GM12865 (cell line): Measurements from ENCODE around the gene SDC4.

Experiments used
- DNase-seq: peaks from one replicate; pipeline ENCODE4 v3.0.0; 2010; ENCODE audit warnings: low read depth
- H3K4me3 ChIP-seq: 2 replicates; pipeline ENCODE4 v1.5.1; 2011; ENCODE audit warnings: mild to moderate bottlenecking, low read depth, low read length, control low read depth
- TF ChIP-seq, protein P1 (sequence below): IDR thresholded peaks from 2 replicates; pipeline ENCODE4 v1.5.1; 2011; ENCODE audit warnings: low read length, control low read depth, low read depth, inconsistent platforms; ENCODE audit not compliant: insufficient read depth; ENCODE audit errors: missing control alignments

The SDC4 gene

DNA sequence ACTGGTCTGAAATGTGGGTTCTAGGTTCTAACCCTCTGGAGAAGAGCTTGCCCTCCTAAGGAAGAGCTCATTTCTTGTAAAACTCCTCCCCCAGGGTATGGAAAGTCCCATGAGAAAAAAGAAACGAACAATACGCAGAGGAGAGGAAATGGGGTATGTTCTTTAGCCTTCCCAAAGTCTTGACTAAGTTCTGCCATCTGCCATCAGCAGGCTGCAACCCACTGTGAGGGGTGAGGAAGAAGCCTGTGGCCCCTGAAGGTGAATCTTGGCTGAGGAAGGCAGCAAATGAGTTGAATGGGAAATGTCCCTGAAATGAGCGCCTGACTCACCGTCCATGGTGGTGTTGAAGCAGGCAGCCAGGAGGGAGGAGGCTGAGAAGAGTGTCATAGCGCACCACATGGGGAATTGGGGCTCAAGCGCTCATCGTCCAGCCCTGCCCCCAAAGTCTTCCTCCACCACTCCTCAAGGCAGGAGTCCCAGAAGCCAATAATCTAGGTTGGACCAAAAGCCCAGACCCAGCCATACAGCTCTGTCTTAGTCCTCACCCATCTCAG lies 29.8 kb downstream of the SDC4 start:
- TF ChIP-seq, protein P1, sequence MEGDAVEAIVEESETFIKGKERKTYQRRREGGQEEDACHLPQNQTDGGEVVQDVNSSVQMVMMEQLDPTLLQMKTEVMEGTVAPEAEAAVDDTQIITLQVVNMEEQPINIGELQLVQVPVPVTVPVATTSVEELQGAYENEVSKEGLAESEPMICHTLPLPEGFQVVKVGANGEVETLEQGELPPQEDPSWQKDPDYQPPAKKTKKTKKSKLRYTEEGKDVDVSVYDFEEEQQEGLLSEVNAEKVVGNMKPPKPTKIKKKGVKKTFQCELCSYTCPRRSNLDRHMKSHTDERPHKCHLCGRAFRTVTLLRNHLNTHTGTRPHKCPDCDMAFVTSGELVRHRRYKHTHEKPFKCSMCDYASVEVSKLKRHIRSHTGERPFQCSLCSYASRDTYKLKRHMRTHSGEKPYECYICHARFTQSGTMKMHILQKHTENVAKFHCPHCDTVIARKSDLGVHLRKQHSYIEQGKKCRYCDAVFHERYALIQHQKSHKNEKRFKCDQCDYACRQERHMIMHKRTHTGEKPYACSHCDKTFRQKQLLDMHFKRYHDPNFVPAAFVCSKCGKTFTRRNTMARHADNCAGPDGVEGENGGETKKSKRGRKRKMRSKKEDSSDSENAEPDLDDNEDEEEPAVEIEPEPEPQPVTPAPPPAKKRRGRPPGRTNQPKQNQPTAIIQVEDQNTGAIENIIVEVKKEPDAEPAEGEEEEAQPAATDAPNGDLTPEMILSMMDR: no peak
- DNase-seq: no peak
- no peak overlapping the region for H3K4me3 ChIP-seq

DNA sequence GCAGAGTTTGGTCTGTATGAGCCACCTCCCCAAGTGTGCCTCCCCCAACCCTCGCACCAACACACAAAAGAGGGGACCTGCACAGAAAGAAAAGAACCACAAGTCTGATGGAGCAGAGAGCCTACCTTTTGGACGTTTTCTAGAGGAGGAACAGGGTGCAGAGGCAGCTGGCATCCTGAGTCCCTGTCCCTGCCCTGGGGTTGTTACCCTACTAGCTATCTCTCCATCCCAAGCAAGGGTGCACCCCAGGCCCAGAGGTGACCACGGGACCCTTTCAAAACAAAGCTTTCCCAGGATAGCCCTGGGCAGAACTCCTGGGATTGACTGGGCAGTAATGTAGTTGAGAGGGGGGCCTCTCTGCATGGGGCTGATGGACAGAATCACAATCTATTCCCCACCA lies 30.4 kb downstream of the SDC4 start:
- TF ChIP-seq, protein P1: no peak
- no peak overlapping the region for H3K4me3 ChIP-seq
- no peak for DNase-seq

DNA sequence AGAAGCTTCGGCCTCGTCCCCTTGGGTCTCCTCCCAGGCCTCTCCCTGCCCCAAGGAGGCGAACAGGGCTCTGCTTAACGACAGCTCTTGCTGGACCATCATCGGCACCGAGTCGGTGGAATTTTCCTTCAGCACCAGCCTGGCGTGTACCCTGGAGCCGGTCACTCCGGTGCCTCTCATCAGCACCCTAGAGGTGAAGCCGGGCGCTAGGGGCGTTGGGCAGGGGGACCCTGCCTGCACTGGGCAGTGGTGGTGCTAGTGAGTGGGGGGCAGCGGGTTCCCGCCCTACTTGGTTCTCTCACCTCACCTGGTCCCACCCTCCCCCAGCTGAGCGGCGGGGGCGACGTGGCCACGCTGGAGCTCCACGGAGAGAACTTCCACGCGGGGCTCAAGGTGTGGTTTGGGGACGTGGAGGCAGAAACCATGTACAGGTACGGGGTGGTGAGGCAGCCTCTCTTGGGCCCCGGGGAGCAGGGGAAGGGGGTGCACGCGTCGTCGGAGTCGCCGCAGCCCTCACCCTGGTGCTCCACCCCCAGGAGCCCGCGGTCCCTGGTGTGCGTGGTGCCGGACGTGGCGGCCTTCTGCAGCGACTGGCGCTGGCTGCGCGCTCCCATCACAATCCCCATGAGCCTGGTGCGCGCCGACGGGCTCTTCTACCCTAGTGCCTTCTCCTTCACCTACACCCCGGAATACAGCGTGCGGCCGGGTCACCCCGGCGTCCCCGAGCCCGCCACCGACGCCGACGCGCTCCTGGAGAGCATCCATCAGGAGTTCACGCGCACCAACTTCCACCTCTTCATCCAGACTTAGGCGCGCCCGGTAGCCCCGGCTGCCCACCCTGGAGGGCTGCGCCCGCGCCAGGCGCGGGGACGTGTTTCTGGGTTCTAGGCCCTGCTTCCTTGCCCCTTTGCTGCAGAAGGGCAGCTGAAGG lies 31.8 kb downstream of the SDC4 start:
- TF ChIP-seq, protein P1: no peak
- H3K4me3 ChIP-seq: no peak overlapping the region
- DNase-seq: no peak

DNA sequence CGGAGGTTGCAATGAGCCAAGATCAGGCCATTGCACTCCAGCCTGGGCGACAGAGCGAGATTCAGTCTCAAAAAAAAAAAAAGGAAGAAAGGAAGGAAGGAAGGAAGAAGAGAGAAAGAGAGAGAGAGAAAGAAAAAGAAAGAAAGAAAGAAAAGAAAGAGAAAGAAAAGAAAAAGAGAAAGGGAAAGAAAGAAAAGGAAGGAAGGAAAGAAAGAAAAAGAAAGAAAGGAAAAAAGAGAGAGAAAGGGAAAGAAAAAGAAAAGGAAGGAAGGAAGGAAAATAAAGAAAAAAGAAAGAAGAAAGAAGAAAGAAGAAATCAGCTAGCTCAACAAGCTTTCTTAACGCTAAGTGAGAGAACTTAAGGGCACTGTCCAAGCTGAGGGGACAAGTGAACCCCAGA lies 32.6 kb downstream of the SDC4 start:
- TF ChIP-seq, protein P1: no peak
- H3K4me3 ChIP-seq: no peak overlapping the region
- no peak for DNase-seq

DNA sequence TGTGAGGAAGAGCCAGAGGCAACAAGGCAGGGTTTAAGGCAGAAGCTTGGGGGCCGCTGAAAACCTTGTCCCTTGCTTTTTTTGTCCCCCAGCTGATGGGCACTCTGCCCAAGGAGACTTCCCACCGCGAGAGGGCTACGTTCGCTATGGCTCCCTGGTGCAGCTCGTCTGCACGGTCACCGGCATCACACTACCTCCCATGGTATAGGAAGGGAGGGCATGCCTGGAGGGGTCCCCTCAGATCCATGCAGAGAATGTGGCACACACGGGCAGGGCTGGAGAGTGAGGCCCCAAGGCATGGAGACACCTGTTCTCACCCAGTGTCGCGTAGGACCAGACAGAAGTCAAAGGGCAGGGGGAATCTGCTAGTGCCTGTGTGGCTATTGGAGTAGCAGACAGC lies 34.3 kb downstream of the SDC4 start:
- no peak for DNase-seq
- no peak overlapping the region for H3K4me3 ChIP-seq
- TF ChIP-seq, protein P1: no peak

DNA sequence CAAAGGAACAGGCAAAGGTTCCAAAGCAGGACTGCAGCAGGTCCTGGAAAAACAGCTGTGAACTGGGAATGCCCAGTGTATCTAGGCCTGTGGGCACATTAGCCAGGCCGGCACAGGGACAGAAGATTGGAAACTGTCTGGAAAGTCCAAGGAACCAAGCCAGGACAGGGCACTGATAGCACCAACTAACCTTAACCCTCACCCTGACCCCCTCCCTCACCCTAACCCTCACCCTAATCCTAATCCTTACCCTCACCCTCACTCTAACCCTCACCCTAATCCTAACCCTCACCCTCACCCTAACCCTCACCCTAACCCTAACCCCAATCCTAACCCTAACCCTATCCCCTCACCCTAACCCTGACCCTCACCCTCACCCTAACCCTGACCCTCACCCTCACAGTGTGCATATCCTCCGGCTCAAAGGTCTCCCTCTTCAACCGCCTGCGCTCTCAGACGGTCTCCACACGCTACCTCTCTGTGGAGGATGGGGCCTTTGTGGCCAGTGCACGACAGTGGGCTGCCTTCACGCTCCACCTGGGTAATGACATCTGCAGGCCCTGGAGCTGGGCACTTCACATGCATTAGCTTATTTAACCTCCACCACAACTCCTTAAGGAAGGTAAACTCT lies 35.0 kb downstream of the SDC4 start:
- no peak overlapping the region for H3K4me3 ChIP-seq
- TF ChIP-seq, protein P1: no peak
- no peak for DNase-seq
